Right kidney (tissue), 1 donor: Measurements from ENCODE around the gene VENTX.

Experiments
- DNase-seq: peaks from one replicate; pipeline ENCODE4 v3.0.0-alpha.2; 2016

The VENTX gene

GRCh38 chr10:133287832-133288500 is 50.3 kb downstream of the VENTX start:
- DNase-seq = no peak

GRCh38 chr10:133289761-133290160 is 52.1 kb downstream of the VENTX start:
- DNase-seq = no peak
